ENCODE measurements around the gene RREB1.

Gene RREB1

GRCh38 chr6:7222197-7222596 is 114.4 kb downstream of the RREB1 start:
- no peak overlapping the region for H3K4me2 ChIP-seq (ENCODE audit: insufficient read depth, low read length)
- no peaks in the 10 kb centered on the region for H3K9me3 ChIP-seq (ENCODE audit: insufficient read depth, low read length, severe bottlenecking)
- TF ChIP-seq EZH2 (IDR thresholded peaks at IDR 0.05; ENCODE audit: borderline replicate concordance, low read depth, low read length, severe bottlenecking) (no peak), CTCF (IDR thresholded peaks at IDR 0.05; ENCODE audit: borderline replicate concordance, extremely low read depth, low read length, poor library complexity, severe bottlenecking) (no peak)
- H3K4me1 ChIP-seq (ENCODE audit: insufficient read depth, low read length) = no peaks in the 10 kb centered on the region
- no peaks in the 10 kb centered on the region for H4K20me1 ChIP-seq (ENCODE audit: insufficient read depth, low read length)
- peaks cover 75% of the 10 kb centered on the region for H3K36me3 ChIP-seq (ENCODE audit: insufficient read depth, low read length)
- no peak overlapping the region for H3K9ac ChIP-seq (ENCODE audit: low read depth, low read length)
- ATAC-seq (ENCODE audit: insufficient read depth, low read depth) (no peak), DNase-seq (no peak)
- no peak overlapping the region for H3K4me3 ChIP-seq (ENCODE audit: low read depth in 1 of 2, low read length in 2 of 2)
- no peaks in the 10 kb centered on the region for H3K79me2 ChIP-seq (ENCODE audit: insufficient read depth, low read length)
- no peak overlapping the region for H2AFZ ChIP-seq (ENCODE audit: low read depth, low read length)
- H3K27ac ChIP-seq (ENCODE audit: low read length) = no peak overlapping the region
- H3K27me3 ChIP-seq (ENCODE audit: insufficient read depth, low read length, poor library complexity) = no peaks in the 10 kb centered on the region

GRCh38 chr6:7224731-7225130 is 117.0 kb downstream of the RREB1 start:
- Histone ChIP-seq H3K4me1 (ENCODE audit: insufficient read depth, low read length) (no peaks in the 10 kb centered on the region), H3K36me3 (ENCODE audit: insufficient read depth, low read length) (peaks cover 77% of the 10 kb centered on the region), H3K4me2 (ENCODE audit: insufficient read depth, low read length) (no peak overlapping the region), H2AFZ (ENCODE audit: low read depth, low read length) (no peak overlapping the region), H3K79me2 (ENCODE audit: insufficient read depth, low read length) (no peaks in the 10 kb centered on the region), H3K27me3 (ENCODE audit: insufficient read depth, low read length, poor library complexity) (no peaks in the 10 kb centered on the region), H3K4me3 (ENCODE audit: low read depth in 1 of 2, low read length in 2 of 2) (no peak overlapping the region), H3K27ac (ENCODE audit: low read length) (no peak overlapping the region), H3K9ac (ENCODE audit: low read depth, low read length) (no peak overlapping the region), H4K20me1 (ENCODE audit: insufficient read depth, low read length) (no peaks in the 10 kb centered on the region), H3K9me3 (ENCODE audit: insufficient read depth, low read length, severe bottlenecking) (no peaks in the 10 kb centered on the region)
- TF ChIP-seq CTCF (IDR thresholded peaks at IDR 0.05; ENCODE audit: borderline replicate concordance, extremely low read depth, low read length, poor library complexity, severe bottlenecking) (no peak), EZH2 (IDR thresholded peaks at IDR 0.05; ENCODE audit: borderline replicate concordance, low read depth, low read length, severe bottlenecking) (no peak)
- no peak for ATAC-seq (ENCODE audit: insufficient read depth, low read depth)
- DNase-seq = no peak

GRCh38 chr6:7228662-7229375 is 121.1 kb downstream of the RREB1 start:
- Histone ChIP-seq H3K27ac (ENCODE audit: low read length) (no peak overlapping the region), H4K20me1 (ENCODE audit: insufficient read depth, low read length) (no peaks in the 10 kb centered on the region), H3K9ac (ENCODE audit: low read depth, low read length) (no peak overlapping the region), H3K4me3 (ENCODE audit: low read depth in 1 of 2, low read length in 2 of 2) (no peak overlapping the region), H3K4me1 (ENCODE audit: insufficient read depth, low read length) (0 out of 2 replicates have a peak, but pooled peaks cover 2% of the 10 kb centered on the region), H3K36me3 (ENCODE audit: insufficient read depth, low read length) (peaks cover 76% of the 10 kb centered on the region), H3K4me2 (ENCODE audit: insufficient read depth, low read length) (no peak overlapping the region), H2AFZ (ENCODE audit: low read depth, low read length) (no peak overlapping the region), H3K79me2 (ENCODE audit: insufficient read depth, low read length) (no peaks in the 10 kb centered on the region), H3K9me3 (ENCODE audit: insufficient read depth, low read length, severe bottlenecking) (no peaks in the 10 kb centered on the region), H3K27me3 (ENCODE audit: insufficient read depth, low read length, poor library complexity) (no peaks in the 10 kb centered on the region)
- no peak for ATAC-seq (ENCODE audit: insufficient read depth, low read depth)
- no peak for DNase-seq
- TF ChIP-seq EZH2 (IDR thresholded peaks at IDR 0.05; ENCODE audit: borderline replicate concordance, low read depth, low read length, severe bottlenecking) (no peak), CTCF (IDR thresholded peaks at IDR 0.05; ENCODE audit: borderline replicate concordance, extremely low read depth, low read length, poor library complexity, severe bottlenecking) (no peak)
